Kidney capillary endothelial cell (primary cell): Measurements from ENCODE around the gene TCF12.
A peak's percentile ranks its signal among the peaks of the same experiment; 100 is the strongest.
"Not testable (repeated sequence)": the region's sequence is repeated elsewhere in the genome, so short reads cannot be mapped to it uniquely, and the experiment has no call there.

ENCODE experiments used
- DNase-seq: peaks from one replicate; pipeline ENCODE4 v3.0.0-alpha.2; 2018; ENCODE audit warnings: low spot score

The TCF12 gene

GRCh38 chr15:57135800-57136199, 217.4 kb downstream of the TCF12 start:
- DNase-seq = no peak

- DNase-seq = peak; percentile 63
Measured at GRCh38 chr15:57138349-57138788, 219.9 kb downstream of the TCF12 start.

GRCh38 chr15:57143511-57144078, 225.2 kb downstream of the TCF12 start:
- DNase-seq = no peak

- no peak for DNase-seq
Measured at GRCh38 chr15:57144448-57144847, 226.0 kb downstream of the TCF12 start.

- peak; percentile 55 for DNase-seq
Measured at GRCh38 chr15:57146506-57147201, 228.2 kb downstream of the TCF12 start.

- DNase-seq = no peak
Measured at GRCh38 chr15:57147621-57148020, 229.2 kb downstream of the TCF12 start.

GRCh38 chr15:57148262-57148661, 229.8 kb downstream of the TCF12 start:
- no peak for DNase-seq

GRCh38 chr15:57149196-57149595, 230.8 kb downstream of the TCF12 start:
- no peak for DNase-seq

- no peak for DNase-seq
Measured at GRCh38 chr15:57150066-57150865, 231.8 kb downstream of the TCF12 start.

- not testable (repeated sequence) for DNase-seq
Measured at GRCh38 chr15:57150866-57151203, 232.4 kb downstream of the TCF12 start.

- DNase-seq = no peak
Measured at GRCh38 chr15:57152133-57152532, 233.7 kb downstream of the TCF12 start.

GRCh38 chr15:57152666-57153539, 234.5 kb downstream of the TCF12 start:
- peak; percentile 65 for DNase-seq

GRCh38 chr15:57156210-57156884, 237.9 kb downstream of the TCF12 start:
- no peak for DNase-seq

GRCh38 chr15:57158589-57158988, 240.1 kb downstream of the TCF12 start:
- DNase-seq = no peak

- DNase-seq = no peak
Measured at GRCh38 chr15:57158997-57159668, 240.7 kb downstream of the TCF12 start.

- no peak for DNase-seq
Measured at GRCh38 chr15:57159767-57160166, 241.3 kb downstream of the TCF12 start.

GRCh38 chr15:57160823-57161560, 242.5 kb downstream of the TCF12 start:
- no peak for DNase-seq

GRCh38 chr15:57164251-57164650, 245.8 kb downstream of the TCF12 start:
- not testable (repeated sequence) for DNase-seq

GRCh38 chr15:57165992-57166391, 247.5 kb downstream of the TCF12 start:
- DNase-seq = peak; percentile 45

GRCh38 chr15:57167821-57168395, 249.5 kb downstream of the TCF12 start:
- DNase-seq = no peak
